HFFc6 (cell line): ENCODE data around the gene MCF2. TPM values are rescaled to one million over a fixed set of nuclear protein-coding genes. Genes with fewer than 3 reads are reported as not detected.

ENCODE experiments used
- DNase-seq: peaks from one replicate; pipeline ENCODE4 v3.0.0-alpha.2; 2018
- H3K27ac Mint-ChIP-seq: 2 replicates; pipeline ENCODE4 v1.8.0; 2020; ENCODE audit warnings: mild to moderate bottlenecking, mixed read lengths
- H3K27me3 Mint-ChIP-seq: 2 replicates; pipeline ENCODE4 v1.8.0; 2021; ENCODE audit warnings: mild to moderate bottlenecking, moderate library complexity, mixed read lengths; ENCODE audit not compliant: insufficient read depth
- H3K36me3 Mint-ChIP-seq: 2 replicates; pipeline ENCODE4 v1.8.0; 2021; ENCODE audit warnings: low read depth, mixed read lengths
- H3K4me1 Mint-ChIP-seq: 2 replicates; pipeline ENCODE4 v1.8.0; 2020; ENCODE audit warnings: low read depth, mixed read lengths
- H3K4me3 Mint-ChIP-seq: 2 replicates; pipeline ENCODE4 v1.8.0; 2020; ENCODE audit warnings: mild to moderate bottlenecking, moderate library complexity, mixed read lengths
- H3K9me3 Mint-ChIP-seq: 2 replicates; pipeline ENCODE4 v1.8.0; 2020; ENCODE audit warnings: mild to moderate bottlenecking, mixed read lengths
- total RNA-seq, 6 experiments: library from RNA; stranded (reverse); fragmentation: NEBNext Ultra II Directional; extraction: Animal tissue kit (Norgen Biotek cat#: 25700); gene quantifications; 2 replicates in 1 of 6; 3 replicates in 5 of 6; pipeline ENCODE4 v1.2.3, GENCODE V29; 2021
- TF ChIP-seq, protein P1 (sequence below): fragments of 200-600 bp; sonication (generic); IDR thresholded peaks from 2 replicates; pipeline ENCODE4 v1.5.0; 2021; ENCODE audit warnings: antibody characterized with exemption, mild to moderate bottlenecking

The MCF2 gene
- total RNA-seq, 6 experiments from 2014 or later = 0.11 TPM; not detected in 5

- TF ChIP-seq, protein P1, sequence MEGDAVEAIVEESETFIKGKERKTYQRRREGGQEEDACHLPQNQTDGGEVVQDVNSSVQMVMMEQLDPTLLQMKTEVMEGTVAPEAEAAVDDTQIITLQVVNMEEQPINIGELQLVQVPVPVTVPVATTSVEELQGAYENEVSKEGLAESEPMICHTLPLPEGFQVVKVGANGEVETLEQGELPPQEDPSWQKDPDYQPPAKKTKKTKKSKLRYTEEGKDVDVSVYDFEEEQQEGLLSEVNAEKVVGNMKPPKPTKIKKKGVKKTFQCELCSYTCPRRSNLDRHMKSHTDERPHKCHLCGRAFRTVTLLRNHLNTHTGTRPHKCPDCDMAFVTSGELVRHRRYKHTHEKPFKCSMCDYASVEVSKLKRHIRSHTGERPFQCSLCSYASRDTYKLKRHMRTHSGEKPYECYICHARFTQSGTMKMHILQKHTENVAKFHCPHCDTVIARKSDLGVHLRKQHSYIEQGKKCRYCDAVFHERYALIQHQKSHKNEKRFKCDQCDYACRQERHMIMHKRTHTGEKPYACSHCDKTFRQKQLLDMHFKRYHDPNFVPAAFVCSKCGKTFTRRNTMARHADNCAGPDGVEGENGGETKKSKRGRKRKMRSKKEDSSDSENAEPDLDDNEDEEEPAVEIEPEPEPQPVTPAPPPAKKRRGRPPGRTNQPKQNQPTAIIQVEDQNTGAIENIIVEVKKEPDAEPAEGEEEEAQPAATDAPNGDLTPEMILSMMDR = no peak
- Mint-ChIP-seq H3K4me1 (no peaks in the 10 kb centered on the region), H3K9me3 (no peaks in the 10 kb centered on the region), H3K27ac (no peak overlapping the region), H3K36me3 (no peaks in the 10 kb centered on the region), H3K4me3 (no peak overlapping the region), H3K27me3 (no peaks in the 10 kb centered on the region; the same call in 1 of the 2 replicates)
- no peak for DNase-seq
Measured at GRCh38 chrX:139680356-139680755, 27.6 kb downstream of the MCF2 start.

DNA sequence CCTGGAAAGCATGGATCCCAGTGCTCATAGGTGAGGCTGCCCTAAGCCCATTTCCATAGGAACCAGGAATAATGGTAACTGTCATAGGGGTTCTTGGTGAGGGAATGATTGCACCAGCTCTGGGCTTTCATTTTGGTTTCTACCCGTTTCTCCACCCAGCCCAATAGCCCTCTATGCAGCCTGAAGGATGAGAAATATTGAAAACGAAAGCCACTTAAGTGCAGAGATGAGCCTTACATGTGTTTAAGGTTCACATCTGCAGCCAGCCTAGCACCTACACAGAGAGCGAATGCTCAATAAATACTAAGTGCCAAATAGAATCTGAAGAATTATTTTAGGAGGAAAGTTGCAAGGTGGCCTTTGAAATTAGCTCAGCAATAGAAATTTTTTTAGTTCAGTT, 60.4 kb downstream of the MCF2 start:
- TF ChIP-seq, protein P1 = no peak
- no peaks in the 10 kb centered on the region for H3K27me3 Mint-ChIP-seq
- H3K4me1 Mint-ChIP-seq = no peaks in the 10 kb centered on the region
- no peaks in the 10 kb centered on the region for H3K9me3 Mint-ChIP-seq
- no peak for DNase-seq
- no peak overlapping the region for H3K4me3 Mint-ChIP-seq
- H3K36me3 Mint-ChIP-seq = no peaks in the 10 kb centered on the region
- H3K27ac Mint-ChIP-seq = no peak overlapping the region

- no peak overlapping the region for H3K27ac Mint-ChIP-seq
- H3K4me3 Mint-ChIP-seq = peak overlapping the region; percentile 41
- DNase-seq = no peak
- no peaks in the 10 kb centered on the region for H3K9me3 Mint-ChIP-seq
- no peaks in the 10 kb centered on the region for H3K36me3 Mint-ChIP-seq
- no peaks in the 10 kb centered on the region for H3K4me1 Mint-ChIP-seq
- TF ChIP-seq, protein P1 = no peak
- H3K27me3 Mint-ChIP-seq = no peaks in the 10 kb centered on the region
Measured at GRCh38 chrX:139642241-139642927, 65.6 kb downstream of the MCF2 start.

DNA sequence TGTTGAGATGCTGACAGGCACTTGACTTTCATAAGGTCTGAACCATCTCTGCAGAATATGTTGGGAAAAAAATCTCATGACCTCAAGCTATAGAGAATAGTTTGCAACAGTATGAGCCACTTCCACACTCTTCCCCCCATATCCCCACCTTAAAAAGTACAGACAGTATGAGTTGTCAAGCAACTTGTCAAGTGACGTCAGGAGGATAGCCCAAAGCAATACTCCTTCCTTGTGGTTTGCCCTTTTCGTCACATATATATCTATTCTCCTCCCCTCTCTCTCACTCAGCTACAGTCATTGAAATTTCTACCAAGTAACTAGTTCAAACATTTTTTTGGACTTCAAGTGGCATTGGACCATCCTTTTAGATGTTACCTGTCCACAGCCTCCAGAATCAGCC, 67.7 kb downstream of the MCF2 start:
- Mint-ChIP-seq H3K4me3 (no peak overlapping the region), H3K27me3 (no peaks in the 10 kb centered on the region; the same call in 1 of the 2 replicates), H3K9me3 (no peaks in the 10 kb centered on the region), H3K36me3 (no peaks in the 10 kb centered on the region), H3K27ac (no peak overlapping the region), H3K4me1 (no peaks in the 10 kb centered on the region)
- TF ChIP-seq, protein P1 = no peak
- DNase-seq = no peak

DNA sequence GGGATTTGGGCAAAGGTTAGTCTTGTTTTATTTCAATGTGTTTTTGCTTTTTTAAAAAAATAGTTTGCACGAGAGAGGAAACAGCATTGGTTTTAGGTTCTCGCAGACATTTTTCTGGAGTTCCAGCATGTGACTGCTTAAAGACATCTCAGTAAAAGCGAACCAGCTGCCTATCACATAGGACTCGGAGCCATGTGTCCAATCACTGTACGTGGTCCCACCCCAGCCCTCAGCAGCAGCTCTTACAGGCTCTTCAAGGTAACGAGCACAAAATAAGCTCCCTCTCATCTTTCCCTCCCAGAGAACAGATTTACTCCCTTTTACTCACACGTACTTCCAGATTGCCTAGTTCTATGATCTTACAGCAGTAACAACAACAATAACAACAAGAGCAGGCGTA, 68.7 kb downstream of the MCF2 start:
- Mint-ChIP-seq H3K4me3 (no peak overlapping the region), H3K27me3 (no peaks in the 10 kb centered on the region; the same call in 1 of the 2 replicates), H3K4me1 (no peaks in the 10 kb centered on the region), H3K36me3 (no peaks in the 10 kb centered on the region), H3K9me3 (no peaks in the 10 kb centered on the region), H3K27ac (no peak overlapping the region)
- TF ChIP-seq, protein P1 = no peak
- no peak for DNase-seq
